HG02870 (cell line): Measurements from ENCODE around the gene NOTCH2.
"Not testable (repeated sequence)": the region's sequence is repeated elsewhere in the genome, so short reads cannot be mapped to it uniquely, and the experiment has no call there.

Experiments
- ATAC-seq: cut with Tn5 transposase; IDR thresholded peaks from one replicate; pipeline ENCODE4 v1.9.1; 2021; ENCODE audit warnings: mild to moderate bottlenecking, moderate library complexity; ENCODE audit not compliant: unreplicated experiment

The NOTCH2 gene

GRCh38 chr1:119975582-119976254 is 93.7 kb downstream of the NOTCH2 start:
- ATAC-seq, result not testable (repeated sequence)

- ATAC-seq, result no peak
Observed at GRCh38 chr1:119975006-119975405, 94.5 kb downstream of the NOTCH2 start.

- ATAC-seq, result no peak
Observed at GRCh38 chr1:119974013-119974412, 95.4 kb downstream of the NOTCH2 start.

- ATAC-seq, result no peak
Observed at GRCh38 chr1:119971710-119972570, 97.5 kb downstream of the NOTCH2 start.

GRCh38 chr1:119968601-119969000 is 100.9 kb downstream of the NOTCH2 start:
- ATAC-seq, result no peak

GRCh38 chr1:119968068-119968492 is 101.4 kb downstream of the NOTCH2 start:
- peak; percentile 84 for ATAC-seq

- ATAC-seq, result no peak
Observed at GRCh38 chr1:119966681-119967080, 102.8 kb downstream of the NOTCH2 start.

GRCh38 chr1:119966020-119966419 is 103.4 kb downstream of the NOTCH2 start:
- ATAC-seq, result no peak

GRCh38 chr1:119964673-119965363 is 104.6 kb downstream of the NOTCH2 start:
- no peak for ATAC-seq

- ATAC-seq, result no peak
Observed at GRCh38 chr1:119962296-119962968, 107.0 kb downstream of the NOTCH2 start.

- ATAC-seq, result no peak
Observed at GRCh38 chr1:119960501-119960900, 109.0 kb downstream of the NOTCH2 start.

GRCh38 chr1:119959268-119960220 is 109.9 kb downstream of the NOTCH2 start:
- ATAC-seq, result no peak

- no peak for ATAC-seq
Observed at GRCh38 chr1:119958223-119958622, 111.2 kb downstream of the NOTCH2 start.

GRCh38 chr1:119956306-119956705 is 113.2 kb downstream of the NOTCH2 start:
- no peak for ATAC-seq

GRCh38 chr1:119954476-119955422 is 114.7 kb downstream of the NOTCH2 start:
- ATAC-seq, result no peak

GRCh38 chr1:119953266-119953998 is 116.0 kb downstream of the NOTCH2 start:
- ATAC-seq, result no peak

GRCh38 chr1:119952496-119952895 is 117.0 kb downstream of the NOTCH2 start:
- no peak for ATAC-seq
